VCaP (cell line): ENCODE results near the gene IL33.

Source experiments
- H3K27ac ChIP-seq: fragments of 450-650 bp; 2 replicates; pipeline ENCODE4 v1.5.1; 2017
- TF ChIP-seq, protein P1 (sequence below): fragments of 450-650 bp; conservative IDR thresholded peaks from 2 replicates; pipeline ENCODE4 v1.5.1; 2017; ENCODE audit warnings: mild to moderate bottlenecking, moderate library complexity

The IL33 gene

GRCh38 chr9:6216002-6216401 lies 395 bp downstream of the IL33 start:
- TF ChIP-seq, protein P1, sequence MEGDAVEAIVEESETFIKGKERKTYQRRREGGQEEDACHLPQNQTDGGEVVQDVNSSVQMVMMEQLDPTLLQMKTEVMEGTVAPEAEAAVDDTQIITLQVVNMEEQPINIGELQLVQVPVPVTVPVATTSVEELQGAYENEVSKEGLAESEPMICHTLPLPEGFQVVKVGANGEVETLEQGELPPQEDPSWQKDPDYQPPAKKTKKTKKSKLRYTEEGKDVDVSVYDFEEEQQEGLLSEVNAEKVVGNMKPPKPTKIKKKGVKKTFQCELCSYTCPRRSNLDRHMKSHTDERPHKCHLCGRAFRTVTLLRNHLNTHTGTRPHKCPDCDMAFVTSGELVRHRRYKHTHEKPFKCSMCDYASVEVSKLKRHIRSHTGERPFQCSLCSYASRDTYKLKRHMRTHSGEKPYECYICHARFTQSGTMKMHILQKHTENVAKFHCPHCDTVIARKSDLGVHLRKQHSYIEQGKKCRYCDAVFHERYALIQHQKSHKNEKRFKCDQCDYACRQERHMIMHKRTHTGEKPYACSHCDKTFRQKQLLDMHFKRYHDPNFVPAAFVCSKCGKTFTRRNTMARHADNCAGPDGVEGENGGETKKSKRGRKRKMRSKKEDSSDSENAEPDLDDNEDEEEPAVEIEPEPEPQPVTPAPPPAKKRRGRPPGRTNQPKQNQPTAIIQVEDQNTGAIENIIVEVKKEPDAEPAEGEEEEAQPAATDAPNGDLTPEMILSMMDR, result no peak
- peak overlapping the region; percentile 55 for H3K27ac ChIP-seq

- no peak overlapping the region for H3K27ac ChIP-seq
- TF ChIP-seq, protein P1, result no peak
Observed at GRCh38 chr9:6216951-6217350, 1.3 kb downstream of the IL33 start.

DNA sequence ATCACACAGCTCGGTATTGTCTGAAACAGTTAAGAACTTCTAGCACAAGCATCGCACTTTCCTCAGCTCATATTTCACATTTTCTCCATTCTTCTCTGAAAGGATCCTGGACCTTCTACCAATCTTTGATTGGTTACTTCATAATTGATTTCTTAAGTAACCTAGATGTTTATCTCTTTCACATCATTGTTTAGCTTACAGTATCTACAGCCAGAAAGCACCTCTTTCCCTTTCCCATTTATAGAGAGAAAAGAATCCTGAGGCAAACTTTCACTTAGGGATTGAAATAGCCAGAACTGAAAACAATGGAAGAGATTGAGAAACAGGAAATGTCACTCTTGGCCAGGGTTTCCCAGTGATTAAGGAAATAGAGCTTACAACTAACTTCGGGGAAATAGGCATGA lies 2.5 kb downstream of the IL33 start:
- TF ChIP-seq, protein P1, result no peak
- no peak overlapping the region for H3K27ac ChIP-seq

GRCh38 chr9:6219040-6219439 lies 3.4 kb downstream of the IL33 start:
- H3K27ac ChIP-seq, result no peak overlapping the region
- TF ChIP-seq, protein P1, result no peak

- H3K27ac ChIP-seq, result no peak overlapping the region
- TF ChIP-seq, protein P1, result no peak
Observed at GRCh38 chr9:6219981-6220380, 4.4 kb downstream of the IL33 start.

DNA sequence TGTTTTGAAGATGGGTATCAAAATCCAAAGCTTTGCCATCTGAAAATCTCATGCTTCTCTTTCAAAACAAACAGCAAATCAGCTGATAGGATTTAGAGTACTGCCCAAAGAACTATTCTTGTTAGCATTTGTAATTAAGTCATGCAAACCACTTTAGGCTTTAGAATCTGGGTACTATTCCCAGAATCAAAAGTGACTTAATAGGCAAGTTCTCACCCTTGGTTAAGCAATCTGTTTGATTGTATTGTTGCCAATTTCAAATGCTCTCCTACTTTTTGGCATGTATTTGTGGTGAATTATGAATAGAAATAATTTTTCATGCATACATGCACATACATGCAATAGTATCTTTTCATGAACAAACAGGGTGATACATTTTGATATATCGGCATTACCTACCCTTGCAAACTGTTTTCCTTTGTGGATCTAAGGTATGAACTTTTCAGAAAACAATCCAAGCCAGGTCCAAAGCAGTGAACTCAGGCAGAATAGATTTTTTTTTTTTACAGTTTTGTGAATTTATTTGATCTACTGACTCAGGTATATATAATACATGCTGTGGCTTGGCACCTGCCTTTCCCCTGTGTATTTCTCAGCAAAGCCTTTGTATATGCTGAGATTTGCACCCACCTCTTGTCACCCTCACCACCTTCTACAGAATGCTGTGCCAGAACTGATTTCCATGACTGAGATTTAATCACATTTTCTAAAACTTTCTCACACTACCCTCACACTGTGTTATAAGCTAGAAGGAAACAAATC lies 9.0 kb downstream of the IL33 start:
- H3K27ac ChIP-seq, result no peak overlapping the region
- TF ChIP-seq, protein P1, result no peak

GRCh38 chr9:6226696-6227095 lies 11.1 kb downstream of the IL33 start:
- H3K27ac ChIP-seq, result peak overlapping the region; percentile 34
- TF ChIP-seq, protein P1, result no peak
